ENCODE measurements around the gene HSD17B3. TPM values are rescaled to one million over a fixed set of nuclear protein-coding genes. Genes with fewer than 3 reads are reported as not detected.

HSD17B3 gene
- total and polyA plus RNA-seq, 8 donors: 0.55 to 4.6 (median 2.0) TPM; not detected in 4

DNA sequence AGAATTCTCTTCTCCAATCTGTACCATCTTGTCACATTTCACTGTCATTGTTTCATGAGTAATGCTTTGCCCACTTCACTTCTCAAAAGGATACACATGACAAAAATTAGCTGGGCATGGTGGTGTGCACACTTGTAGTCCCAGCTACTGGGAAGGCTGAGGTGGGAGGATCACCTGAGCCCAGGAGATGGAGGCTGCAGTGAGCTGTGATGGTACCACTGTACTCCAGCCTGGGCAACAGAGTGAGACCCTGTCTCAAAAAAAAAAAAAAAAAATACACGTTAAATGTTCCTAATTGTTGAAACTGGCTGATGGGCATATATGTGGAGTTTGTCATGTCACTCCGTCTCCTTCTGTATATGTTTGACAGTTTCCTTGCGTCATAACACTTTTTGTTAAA lies 36.3 kb upstream of the HSD17B3 start:
- Histone ChIP-seq H3K4me3 (no peak overlapping the region), H3K4me1 (peaks cover 6 to 39% (median 10%) of the 10 kb centered on the region in 4 donors), H3K27ac (no peak overlapping the region), H3K9me3 (no peaks in the 10 kb centered on the region), H3K27me3 (no peaks in the 10 kb centered on the region), H3K36me3 (peaks cover 0 to 30% (median 22%) of the 10 kb centered on the region in 4 donors)
- no peak for TF ChIP-seq EP300 (IDR thresholded peaks at IDR 0.05)
- TF ChIP-seq POLR2A (IDR thresholded peaks at IDR 0.05): no peak
- TF ChIP-seq, protein P1, sequence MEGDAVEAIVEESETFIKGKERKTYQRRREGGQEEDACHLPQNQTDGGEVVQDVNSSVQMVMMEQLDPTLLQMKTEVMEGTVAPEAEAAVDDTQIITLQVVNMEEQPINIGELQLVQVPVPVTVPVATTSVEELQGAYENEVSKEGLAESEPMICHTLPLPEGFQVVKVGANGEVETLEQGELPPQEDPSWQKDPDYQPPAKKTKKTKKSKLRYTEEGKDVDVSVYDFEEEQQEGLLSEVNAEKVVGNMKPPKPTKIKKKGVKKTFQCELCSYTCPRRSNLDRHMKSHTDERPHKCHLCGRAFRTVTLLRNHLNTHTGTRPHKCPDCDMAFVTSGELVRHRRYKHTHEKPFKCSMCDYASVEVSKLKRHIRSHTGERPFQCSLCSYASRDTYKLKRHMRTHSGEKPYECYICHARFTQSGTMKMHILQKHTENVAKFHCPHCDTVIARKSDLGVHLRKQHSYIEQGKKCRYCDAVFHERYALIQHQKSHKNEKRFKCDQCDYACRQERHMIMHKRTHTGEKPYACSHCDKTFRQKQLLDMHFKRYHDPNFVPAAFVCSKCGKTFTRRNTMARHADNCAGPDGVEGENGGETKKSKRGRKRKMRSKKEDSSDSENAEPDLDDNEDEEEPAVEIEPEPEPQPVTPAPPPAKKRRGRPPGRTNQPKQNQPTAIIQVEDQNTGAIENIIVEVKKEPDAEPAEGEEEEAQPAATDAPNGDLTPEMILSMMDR (IDR thresholded peaks at IDR 0.05): no peak
- no peak for TF ChIP-seq POLR2AphosphoS5 (IDR thresholded peaks at IDR 0.05)
- intact Hi-C loops (cut with DNase I; ENCODE audit: low total_unique reads): no loop called here
- no peak for DNase-seq
- 94 to 100% (median 98%) methylated on average over 3 of the region's 3 CpGs for WGBS, 5 donors

DNA sequence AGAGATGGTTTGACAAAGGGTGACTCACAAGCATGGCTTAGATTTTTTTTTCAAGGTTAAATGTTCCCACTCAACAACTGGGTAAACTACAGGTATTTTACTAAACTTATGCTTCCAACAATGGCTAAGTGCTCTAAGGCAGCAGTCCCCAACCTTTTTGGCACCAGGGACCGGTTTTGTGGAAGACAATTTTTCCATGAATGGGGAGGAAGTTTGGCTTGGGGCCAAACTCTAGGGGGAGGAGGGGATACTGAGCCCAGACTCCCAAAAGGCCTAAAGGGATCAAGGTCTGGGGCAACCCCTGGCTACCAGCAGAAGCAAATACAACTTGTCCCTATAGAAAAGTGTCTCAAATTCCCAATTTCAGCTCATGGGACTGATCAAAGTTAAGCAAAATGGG lies 32.0 kb upstream of the HSD17B3 start:
- WGBS, 5 donors: 35 to 57% (median 44%) methylated on average over 1 of the region's 1 CpG
- TF ChIP-seq POLR2AphosphoS5 (IDR thresholded peaks at IDR 0.05) (no peak), POLR2A (IDR thresholded peaks at IDR 0.05) (no peak), EP300 (IDR thresholded peaks at IDR 0.05) (no peak)
- TF ChIP-seq, protein P1 (IDR thresholded peaks at IDR 0.05): no peak
- Histone ChIP-seq H3K36me3 (peaks cover 0 to 47% (median 36%) of the 10 kb centered on the region in 4 donors), H3K4me1 (peaks cover 0 to 2% (median under 1%) of the 10 kb centered on the region in 4 donors), H3K4me3 (no peak overlapping the region), H3K9me3 (no peaks in the 10 kb centered on the region), H3K27ac (no peak overlapping the region), H3K27me3 (no peaks in the 10 kb centered on the region)
- DNase-seq: no peak
- intact Hi-C loops (cut with DNase I; ENCODE audit: low total_unique reads): no loop called here

DNA sequence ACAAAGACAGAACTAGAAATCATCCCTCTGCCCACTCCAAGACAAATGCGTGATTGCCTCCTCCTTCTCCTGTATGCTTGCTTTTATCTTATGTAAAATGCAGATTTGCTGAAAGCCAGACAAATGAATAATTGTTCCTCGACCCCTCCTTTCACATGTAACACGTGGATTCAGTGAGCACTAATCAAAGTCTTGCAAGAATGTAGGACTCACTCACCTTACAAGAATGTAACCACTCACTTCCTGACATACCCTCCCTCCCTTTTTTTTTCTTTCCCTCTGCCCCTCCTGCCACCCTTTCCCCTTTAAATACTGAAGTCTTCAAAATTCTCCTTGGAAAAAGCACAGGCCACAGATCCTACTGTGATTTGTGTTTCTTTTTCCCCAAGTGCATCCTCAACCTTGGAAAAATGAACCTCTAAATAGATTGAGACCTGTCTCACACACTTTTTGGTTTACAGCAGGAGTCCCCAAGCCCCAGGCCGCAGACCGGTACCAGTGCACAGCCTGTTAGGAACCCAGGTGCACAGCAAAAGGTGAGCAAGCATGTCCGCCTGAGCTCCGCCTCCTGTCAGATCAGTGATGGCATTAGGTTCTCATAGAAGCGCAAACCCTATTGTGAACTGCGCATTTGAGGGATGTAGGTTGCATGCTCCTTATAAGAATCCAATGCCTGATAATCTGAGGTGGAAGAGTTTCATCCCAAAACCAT lies 29.4 kb upstream of the HSD17B3 start:
- intact Hi-C loops (cut with DNase I; ENCODE audit: low total_unique reads): no loop called here
- no peaks in the 10 kb centered on the region for H3K9me3 ChIP-seq
- no peak overlapping the region for H3K4me3 ChIP-seq
- 76 to 87% (median 83%) methylated on average over 9 of the region's 9 CpGs for WGBS, 5 donors
- H3K27ac ChIP-seq: no peak overlapping the region
- no peaks in the 10 kb centered on the region for H3K4me1 ChIP-seq
- no peaks in the 10 kb centered on the region for H3K27me3 ChIP-seq
- no peak for DNase-seq
- peaks cover 0 to 46% (median 34%) of the 10 kb centered on the region in 4 donors for H3K36me3 ChIP-seq
- TF ChIP-seq POLR2A (IDR thresholded peaks at IDR 0.05) (no peak), POLR2AphosphoS5 (IDR thresholded peaks at IDR 0.05) (no peak), EP300 (IDR thresholded peaks at IDR 0.05) (no peak)
- TF ChIP-seq, protein P1 (IDR thresholded peaks at IDR 0.05): no peak

DNA sequence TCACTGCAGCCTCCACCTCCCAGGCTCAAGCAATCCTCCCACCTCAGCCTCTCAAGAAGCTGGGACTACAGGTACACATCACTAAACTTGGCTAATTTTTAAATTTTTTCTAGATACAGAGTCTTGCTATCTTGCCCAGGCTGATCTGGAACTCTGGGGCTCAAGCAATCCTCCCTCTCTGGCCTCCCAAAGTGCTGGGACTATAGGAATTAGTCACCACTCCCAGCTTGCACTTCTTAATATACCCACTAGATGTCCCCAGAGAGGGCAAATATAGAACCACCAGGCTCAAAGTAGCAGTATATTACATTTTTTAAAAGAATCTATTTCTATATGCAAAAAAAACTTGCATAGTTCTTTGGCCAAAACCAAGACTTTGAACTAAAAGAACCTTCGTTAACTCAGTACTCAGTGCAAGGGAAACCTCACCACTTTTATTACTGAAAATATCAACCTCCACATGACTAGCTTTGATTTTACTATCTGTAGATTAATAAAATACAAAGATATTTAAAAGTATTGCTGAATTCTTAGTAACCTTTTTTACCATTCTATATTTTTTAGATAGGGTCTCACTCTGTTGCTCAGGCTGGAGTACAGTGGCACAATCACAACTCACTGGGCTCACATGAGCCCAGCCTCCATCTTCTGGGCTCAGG lies 25.8 kb upstream of the HSD17B3 start:
- intact Hi-C loops (cut with DNase I; ENCODE audit: low total_unique reads): loop anchor here (10.0 kb wide), 1 partner anchor 337 kb away; no protein-coding TSS in a partner anchor
- Histone ChIP-seq H3K36me3 (peaks cover 0 to 52% (median 39%) of the 10 kb centered on the region in 4 donors), H3K27me3 (no peaks in the 10 kb centered on the region), H3K4me3 (no peak overlapping the region), H3K9me3 (no peaks in the 10 kb centered on the region), H3K4me1 (no peaks in the 10 kb centered on the region), H3K27ac (no peak overlapping the region)
- 33 to 52% (median 36%) methylated on average over 1 of the region's 1 CpG for WGBS, 5 donors
- TF ChIP-seq EP300 (IDR thresholded peaks at IDR 0.05) (no peak), POLR2A (IDR thresholded peaks at IDR 0.05) (no peak), POLR2AphosphoS5 (IDR thresholded peaks at IDR 0.05) (no peak)
- TF ChIP-seq, protein P1 (IDR thresholded peaks at IDR 0.05): peak in 5 of 7 experiments; percentile 70 to 94 (median 88)
- DNase-seq: peak; percentile 35 to 80
